Measurements from ENCODE around the gene ZNF692.

DNA sequence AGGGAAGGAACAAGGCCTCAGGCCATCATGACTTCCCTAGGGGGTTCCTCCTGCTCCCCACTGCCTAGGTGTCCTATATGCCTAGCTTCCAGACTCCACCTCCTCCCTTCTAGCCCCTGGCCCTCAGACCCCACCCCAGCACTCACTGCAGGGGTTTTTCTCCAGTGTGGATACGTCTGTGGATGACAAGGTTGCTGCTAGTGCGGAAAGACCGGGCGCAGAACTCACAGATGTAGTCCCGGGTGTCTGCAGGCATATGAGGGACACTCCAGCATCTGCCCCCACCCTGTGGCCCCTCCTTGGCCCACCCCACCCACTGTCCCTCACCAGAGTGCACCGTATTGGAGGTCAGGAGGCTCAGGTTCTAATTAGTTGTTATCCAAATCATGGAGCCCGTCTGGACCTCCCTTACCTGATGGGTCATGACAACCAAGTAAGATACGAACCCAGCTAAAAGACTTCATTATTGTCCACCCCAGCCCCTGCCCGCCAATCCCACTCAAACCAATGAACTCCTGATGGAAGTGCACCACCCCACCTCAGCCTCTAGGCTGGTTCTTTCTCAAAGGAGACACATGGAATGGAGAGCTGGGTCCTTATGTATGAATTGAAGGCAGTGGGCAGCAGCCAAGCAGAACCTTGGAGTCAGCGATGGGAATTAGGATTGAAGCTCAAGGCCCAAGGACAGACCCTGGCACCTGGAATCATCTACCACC lies 8.2 kb downstream of the ZNF692 start:
- TF ChIP-seq POLR2A (IDR thresholded peaks at IDR 0.05) = no peak
- TF ChIP-seq, protein P1, sequence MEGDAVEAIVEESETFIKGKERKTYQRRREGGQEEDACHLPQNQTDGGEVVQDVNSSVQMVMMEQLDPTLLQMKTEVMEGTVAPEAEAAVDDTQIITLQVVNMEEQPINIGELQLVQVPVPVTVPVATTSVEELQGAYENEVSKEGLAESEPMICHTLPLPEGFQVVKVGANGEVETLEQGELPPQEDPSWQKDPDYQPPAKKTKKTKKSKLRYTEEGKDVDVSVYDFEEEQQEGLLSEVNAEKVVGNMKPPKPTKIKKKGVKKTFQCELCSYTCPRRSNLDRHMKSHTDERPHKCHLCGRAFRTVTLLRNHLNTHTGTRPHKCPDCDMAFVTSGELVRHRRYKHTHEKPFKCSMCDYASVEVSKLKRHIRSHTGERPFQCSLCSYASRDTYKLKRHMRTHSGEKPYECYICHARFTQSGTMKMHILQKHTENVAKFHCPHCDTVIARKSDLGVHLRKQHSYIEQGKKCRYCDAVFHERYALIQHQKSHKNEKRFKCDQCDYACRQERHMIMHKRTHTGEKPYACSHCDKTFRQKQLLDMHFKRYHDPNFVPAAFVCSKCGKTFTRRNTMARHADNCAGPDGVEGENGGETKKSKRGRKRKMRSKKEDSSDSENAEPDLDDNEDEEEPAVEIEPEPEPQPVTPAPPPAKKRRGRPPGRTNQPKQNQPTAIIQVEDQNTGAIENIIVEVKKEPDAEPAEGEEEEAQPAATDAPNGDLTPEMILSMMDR (IDR thresholded peaks at IDR 0.05 in 4 of 5, conservative IDR thresholded peaks at IDR 0.05 in 1 of 5) = no peak

Data from gastrocnemius medialis (tissue), 4 donors.